Thyroid gland (tissue), 4 donors: Measurements from ENCODE around the gene AARSD1. TPM values are rescaled to one million over a fixed set of nuclear protein-coding genes. Genes with fewer than 3 reads are reported as not detected.
"Not testable (repeated sequence)": the region's sequence is repeated elsewhere in the genome, so short reads cannot be mapped to it uniquely, and the experiment has no call there.

Experiments
- DNase-seq, 2 donors: peaks; one replicate each; pipeline ENCODE4 v3.0.0-alpha.2; 2019
- H3K27ac ChIP-seq, 3 donors: fragments of 200-600 bp; sonication (generic); 1 replicate in 2 of 3; 2 replicates in 1 of 3; pipeline ENCODE4 v1.5.1; 2016 to 2019; ENCODE audit warnings: mild to moderate bottlenecking in 1 of 3, moderate library complexity in 1 of 3
- H3K27me3 ChIP-seq: fragments of 200-600 bp; sonication (generic); one replicate; pipeline ENCODE4 v1.5.1; 2019
- H3K36me3 ChIP-seq, 2 donors: fragments of 200-600 bp; sonication (generic); one replicate each; pipeline ENCODE4 v1.5.1; 2016 to 2019
- H3K4me1 ChIP-seq, 2 donors: fragments of 200-600 bp; sonication (generic); one replicate each; pipeline ENCODE4 v1.5.1; 2017 to 2019
- H3K4me3 ChIP-seq, 3 donors: fragments of 200-600 bp; sonication (generic); replicated peaks in 1 of 3; 1 replicate in 2 of 3; 2 replicates in 1 of 3; pipeline ENCODE4 v1.5.1; 2016; ENCODE audit warnings: mild to moderate bottlenecking in 1 of 3
- H3K9me3 ChIP-seq: fragments of 200-600 bp; sonication (generic); one replicate; pipeline ENCODE4 v1.5.1; 2017
- POLR2A ChIP-seq, 2 donors: fragments of 450-650 bp; IDR thresholded peaks; one replicate each; pipeline ENCODE4 v1.6.1; 2017; ENCODE audit warnings: antibody characterized with exemption in 2 of 2, mild to moderate bottlenecking in 2 of 2, moderate library complexity in 1 of 2
- WGBS, 2 donors: methylation state at CpG; one replicate each; pipeline ENCODE4 v1.1.5; 2017; 5-methylcytosine and 5-hydroxymethylcytosine counted together
- intact Hi-C: fragments of 100-400 bp; cut with DNase I; formaldehyde crosslinking; loops from one replicate; pipeline ENCODE4 v1.15.1; 2023
- total RNA-seq, 4 donors: library from RNA; depleted of rRNA; stranded (reverse); fragments of >200 nt; gene quantifications; one replicate each; pipeline ENCODE4 v1.2.3, GENCODE V29; 2016
- TF ChIP-seq, protein P1 (sequence below), 6 experiments: fragments of 200-600 bp in 3 of 6; fragments of 450-650 bp in 3 of 6; sonication (generic) in 3 of 6; IDR thresholded peaks; one replicate each; pipeline ENCODE4 v1.5.1; 2016 to 2019; ENCODE audit warnings: antibody characterized with exemption in 6 of 6, mild to moderate bottlenecking in 2 of 6, inconsistent platforms in 1 of 6, moderate library complexity in 1 of 6

The AARSD1 gene
- total RNA-seq, 4 donors from 2014 or later: 25.6 to 37.9 (median 32.5) TPM

DNA sequence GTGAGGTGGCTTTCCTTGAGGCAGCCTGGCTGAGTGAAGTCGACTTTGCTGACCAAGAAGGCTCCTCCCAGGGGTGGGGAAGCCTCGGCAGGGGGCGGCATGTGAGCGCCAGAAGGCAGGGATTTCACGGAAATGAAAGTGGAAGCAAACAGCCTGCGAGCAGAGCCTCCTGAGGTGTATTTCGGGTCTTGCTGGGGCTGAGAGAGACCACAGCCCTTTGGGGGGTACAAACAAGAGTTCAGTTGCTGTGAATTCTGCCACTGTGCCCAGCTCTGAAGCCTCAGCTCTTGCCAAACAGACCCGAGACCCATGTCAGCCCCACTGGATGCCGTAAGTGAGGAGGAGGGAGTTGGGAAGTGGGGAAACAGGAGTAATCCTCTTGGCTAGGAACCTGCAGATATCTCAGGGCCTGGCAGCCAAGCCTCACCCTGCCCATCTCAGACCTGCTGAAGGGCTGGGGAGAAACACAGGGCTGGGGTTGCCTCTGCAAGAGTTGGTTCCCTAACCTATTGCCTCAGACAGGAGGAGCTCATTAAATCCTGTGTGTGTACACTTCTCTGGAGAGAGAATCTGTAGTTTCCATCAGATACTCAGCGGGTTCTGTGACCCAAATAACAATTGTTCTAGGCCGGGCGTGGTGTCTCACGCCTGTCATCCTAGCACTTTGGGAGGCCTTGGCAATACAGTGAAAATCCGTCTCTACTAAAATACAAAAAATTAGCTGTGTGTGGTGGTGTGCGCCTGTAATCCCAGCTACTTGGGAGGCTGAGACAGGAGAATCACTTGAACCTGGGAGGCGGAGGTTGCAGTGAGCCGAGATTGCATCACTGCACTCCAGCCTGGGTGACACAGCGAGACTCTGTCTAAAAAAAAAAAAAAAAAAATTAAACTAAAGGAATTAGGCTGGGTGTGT, 42.6 kb upstream of the AARSD1 start, which contains the start of gene IFI35:
IFI35 (plus strand) TSS at position 146 of the 913 bp plus-strand sequence; CDS start at position 310, 164 bp downstream.
- H3K27me3 ChIP-seq: no peaks in the 10 kb centered on the region
- WGBS, 2 donors: 40% methylated on average over 17 to 18 of the region's 18 CpGs
- H3K9me3 ChIP-seq: no peaks in the 10 kb centered on the region
- peak within 1 kb of the TSS; percentile 24 to 54 (median 42) for H3K4me3 ChIP-seq
- intact Hi-C loops: loop anchor here (10.0 kb wide), 1 partner anchor 58 kb away; no protein-coding TSS in a partner anchor
- peak within 1 kb of the TSS; percentile 81 to 95 (median 87) for H3K27ac ChIP-seq
- peaks cover 7 to 20% of the 10 kb centered on the region in 2 donors for H3K4me1 ChIP-seq
- H3K36me3 ChIP-seq: peaks cover 17 to 18% of the 10 kb centered on the region in 2 donors
- TF ChIP-seq, protein P1, sequence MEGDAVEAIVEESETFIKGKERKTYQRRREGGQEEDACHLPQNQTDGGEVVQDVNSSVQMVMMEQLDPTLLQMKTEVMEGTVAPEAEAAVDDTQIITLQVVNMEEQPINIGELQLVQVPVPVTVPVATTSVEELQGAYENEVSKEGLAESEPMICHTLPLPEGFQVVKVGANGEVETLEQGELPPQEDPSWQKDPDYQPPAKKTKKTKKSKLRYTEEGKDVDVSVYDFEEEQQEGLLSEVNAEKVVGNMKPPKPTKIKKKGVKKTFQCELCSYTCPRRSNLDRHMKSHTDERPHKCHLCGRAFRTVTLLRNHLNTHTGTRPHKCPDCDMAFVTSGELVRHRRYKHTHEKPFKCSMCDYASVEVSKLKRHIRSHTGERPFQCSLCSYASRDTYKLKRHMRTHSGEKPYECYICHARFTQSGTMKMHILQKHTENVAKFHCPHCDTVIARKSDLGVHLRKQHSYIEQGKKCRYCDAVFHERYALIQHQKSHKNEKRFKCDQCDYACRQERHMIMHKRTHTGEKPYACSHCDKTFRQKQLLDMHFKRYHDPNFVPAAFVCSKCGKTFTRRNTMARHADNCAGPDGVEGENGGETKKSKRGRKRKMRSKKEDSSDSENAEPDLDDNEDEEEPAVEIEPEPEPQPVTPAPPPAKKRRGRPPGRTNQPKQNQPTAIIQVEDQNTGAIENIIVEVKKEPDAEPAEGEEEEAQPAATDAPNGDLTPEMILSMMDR (IDR thresholded peaks at IDR 0.05): peak in 4 of 6 experiments; percentile 27 to 60 (median 36)
- TF ChIP-seq POLR2A (IDR thresholded peaks at IDR 0.05): peak in 1 of 2 donors; percentile 61
- DNase-seq: peak; percentile 87 to 92

DNA sequence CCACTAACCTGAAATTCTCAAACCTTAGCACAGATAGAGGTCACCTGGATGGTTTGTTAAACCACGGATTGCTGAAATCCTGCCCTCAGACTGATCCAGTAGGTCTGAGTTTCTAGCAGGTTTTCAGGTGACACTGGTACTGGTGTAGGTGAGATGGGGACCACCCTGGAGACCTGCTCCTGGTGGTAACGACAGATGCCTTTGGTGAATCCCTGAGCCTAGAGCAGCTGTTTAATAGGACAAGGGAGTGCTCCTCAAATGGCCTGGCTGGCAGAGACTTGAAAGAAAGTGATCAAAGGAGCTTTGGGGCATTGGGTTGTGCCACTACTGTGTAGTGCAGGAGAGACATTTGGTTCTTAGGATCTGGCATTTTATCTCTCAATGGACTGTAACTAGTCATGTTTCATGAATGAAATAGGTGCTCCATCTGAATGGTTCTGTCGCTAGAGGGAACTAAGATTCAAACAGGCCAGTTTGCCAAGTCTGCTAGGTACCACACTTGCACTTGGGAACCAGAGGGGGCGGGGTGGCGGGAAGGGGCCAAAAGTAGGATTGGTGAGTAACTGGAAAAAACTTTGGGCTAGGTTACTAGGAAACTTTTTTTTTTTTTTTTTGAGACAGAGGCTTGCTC, 39.4 kb upstream of the AARSD1 start:
- H3K9me3 ChIP-seq: no peaks in the 10 kb centered on the region
- peaks cover 36 to 39% of the 10 kb centered on the region in 2 donors for H3K36me3 ChIP-seq
- no peaks in the 10 kb centered on the region for H3K27me3 ChIP-seq
- peaks cover 18 to 27% of the 10 kb centered on the region in 2 donors for H3K4me1 ChIP-seq
- DNase-seq: no peak
- intact Hi-C loops: loop anchor here (10.0 kb wide), 1 partner anchor 61 kb away; no protein-coding TSS in a partner anchor
- no peak overlapping the region for H3K4me3 ChIP-seq
- no peak for TF ChIP-seq POLR2A (IDR thresholded peaks at IDR 0.05)
- TF ChIP-seq, protein P1 (IDR thresholded peaks at IDR 0.05): no peak
- WGBS, 2 donors: 90 to 94% methylated on average over 4 to 5 of the region's 5 CpGs
- no peak overlapping the region for H3K27ac ChIP-seq

DNA sequence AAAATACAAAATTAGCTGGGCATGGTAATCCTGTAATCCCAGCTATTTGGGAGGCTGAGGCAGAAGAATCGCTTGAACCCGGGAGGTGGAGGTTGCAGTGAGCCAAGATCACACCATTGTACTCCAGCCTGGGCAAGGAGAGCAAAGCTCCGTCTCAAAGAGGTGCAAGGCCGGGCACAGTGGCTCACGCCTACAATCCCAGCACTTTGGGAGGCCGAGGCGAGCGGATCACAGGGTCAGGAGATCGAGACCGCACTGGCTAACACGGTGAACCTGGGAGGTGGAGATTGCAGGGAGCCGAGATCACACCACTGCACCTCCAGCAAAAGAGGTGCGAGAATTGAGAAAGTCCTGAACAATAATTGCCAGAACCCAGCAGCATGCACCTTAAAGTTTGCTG, 36.6 kb upstream of the AARSD1 start:
- DNase-seq, H3K9me3 ChIP-seq, H3K4me3 ChIP-seq, H3K27me3 ChIP-seq, H3K27ac ChIP-seq: not testable (repeated sequence)
- Histone ChIP-seq H3K36me3 (peaks cover 36 to 39% of the 10 kb centered on the region in 2 donors), H3K4me1 (peaks cover 11 to 21% of the 10 kb centered on the region in 2 donors)
- WGBS, 2 donors: 93 to 95% methylated on average over 13 of the region's 13 CpGs
- intact Hi-C loops: loop anchor here (10.0 kb wide), 1 partner anchor 64 kb away; no protein-coding TSS in a partner anchor

DNA sequence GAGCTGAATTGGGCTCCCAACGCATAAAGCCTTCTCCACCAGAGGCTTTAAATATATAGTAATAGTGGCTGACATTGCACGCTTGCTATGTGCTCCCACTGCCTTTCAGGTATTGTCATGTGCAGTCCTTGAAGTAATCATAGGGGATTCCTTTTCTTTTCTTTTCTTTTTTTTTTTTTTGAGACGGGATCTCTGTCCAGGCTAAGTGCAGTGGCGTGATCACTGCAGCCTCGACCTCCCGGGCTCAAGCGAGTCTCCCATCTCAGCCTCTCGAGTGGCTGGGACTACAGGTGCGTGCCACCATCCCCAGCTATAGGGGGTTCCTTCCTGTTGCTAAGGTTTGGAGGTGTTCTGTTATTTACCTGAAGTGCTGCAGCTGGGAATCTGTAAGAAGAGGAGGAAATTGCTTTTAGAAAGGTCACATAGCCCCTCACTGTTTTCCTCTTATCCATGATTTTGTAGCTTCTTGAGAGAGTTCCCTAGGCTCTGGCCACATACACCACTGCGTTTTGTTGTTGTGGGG, 34.8 kb upstream of the AARSD1 start:
- peak overlapping the region; percentile 82 to 95 (median 92) for H3K27ac ChIP-seq
- H3K9me3 ChIP-seq: no peaks in the 10 kb centered on the region
- H3K4me3 ChIP-seq: peak overlapping the region; percentile 63 to 80 (median 69)
- H3K4me1 ChIP-seq: peaks cover 11 to 21% of the 10 kb centered on the region in 2 donors
- WGBS, 2 donors: 13 to 14% methylated on average over 10 of the region's 10 CpGs
- intact Hi-C loops: no loop called here
- DNase-seq: no peak
- TF ChIP-seq, protein P1 (IDR thresholded peaks at IDR 0.05): no peak
- TF ChIP-seq POLR2A (IDR thresholded peaks at IDR 0.05): no peak
- H3K27me3 ChIP-seq: no peaks in the 10 kb centered on the region
- H3K36me3 ChIP-seq: peaks cover 36 to 39% of the 10 kb centered on the region in 2 donors
